ENCODE measurements around the gene MEF2A. TPM values are rescaled to one million over a fixed set of nuclear protein-coding genes. Genes with fewer than 3 reads are reported as not detected.

MEF2A gene
- polyA plus RNA-seq, 1 experiment: 34.3 TPM

DNA sequence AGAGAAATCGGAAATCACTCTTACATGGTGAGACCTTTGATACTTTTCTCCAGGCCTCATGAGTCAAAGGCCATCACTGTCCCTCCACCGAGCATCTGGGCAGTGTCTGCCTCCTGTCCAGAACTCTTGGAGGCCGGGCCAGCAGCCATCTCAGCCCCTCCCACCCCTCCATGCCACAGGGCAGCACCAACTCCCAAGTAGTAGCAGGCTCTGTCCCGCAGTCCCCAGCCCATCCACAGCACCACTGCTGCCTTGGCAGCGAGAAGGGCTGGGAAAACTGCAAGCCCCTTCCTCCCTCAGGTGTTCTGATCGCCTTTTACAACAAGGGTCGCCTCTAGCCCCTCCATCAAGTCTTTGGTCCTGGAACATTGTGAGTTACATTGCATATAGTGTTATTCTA lies 161.9 kb downstream of the MEF2A start:
- no peak for DNase-seq (ENCODE audit: low read depth)
- no peak overlapping the region for H3K4me3 ChIP-seq (ENCODE audit: low read depth, low read length)
- H3K27me3 ChIP-seq (ENCODE audit: control insufficient read depth, insufficient read depth, low read length): no peaks in the 10 kb centered on the region
- CTCF ChIA-PET: no interaction called here
- POLR2A ChIA-PET: no interaction called here
- TF ChIP-seq, protein P1, sequence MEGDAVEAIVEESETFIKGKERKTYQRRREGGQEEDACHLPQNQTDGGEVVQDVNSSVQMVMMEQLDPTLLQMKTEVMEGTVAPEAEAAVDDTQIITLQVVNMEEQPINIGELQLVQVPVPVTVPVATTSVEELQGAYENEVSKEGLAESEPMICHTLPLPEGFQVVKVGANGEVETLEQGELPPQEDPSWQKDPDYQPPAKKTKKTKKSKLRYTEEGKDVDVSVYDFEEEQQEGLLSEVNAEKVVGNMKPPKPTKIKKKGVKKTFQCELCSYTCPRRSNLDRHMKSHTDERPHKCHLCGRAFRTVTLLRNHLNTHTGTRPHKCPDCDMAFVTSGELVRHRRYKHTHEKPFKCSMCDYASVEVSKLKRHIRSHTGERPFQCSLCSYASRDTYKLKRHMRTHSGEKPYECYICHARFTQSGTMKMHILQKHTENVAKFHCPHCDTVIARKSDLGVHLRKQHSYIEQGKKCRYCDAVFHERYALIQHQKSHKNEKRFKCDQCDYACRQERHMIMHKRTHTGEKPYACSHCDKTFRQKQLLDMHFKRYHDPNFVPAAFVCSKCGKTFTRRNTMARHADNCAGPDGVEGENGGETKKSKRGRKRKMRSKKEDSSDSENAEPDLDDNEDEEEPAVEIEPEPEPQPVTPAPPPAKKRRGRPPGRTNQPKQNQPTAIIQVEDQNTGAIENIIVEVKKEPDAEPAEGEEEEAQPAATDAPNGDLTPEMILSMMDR (IDR thresholded peaks at IDR 0.05; ENCODE audit: insufficient read depth, low read depth, low read length): no peak
- no peaks in the 10 kb centered on the region for H3K36me3 ChIP-seq (ENCODE audit: control insufficient read depth, insufficient read depth, low read length)

DNA sequence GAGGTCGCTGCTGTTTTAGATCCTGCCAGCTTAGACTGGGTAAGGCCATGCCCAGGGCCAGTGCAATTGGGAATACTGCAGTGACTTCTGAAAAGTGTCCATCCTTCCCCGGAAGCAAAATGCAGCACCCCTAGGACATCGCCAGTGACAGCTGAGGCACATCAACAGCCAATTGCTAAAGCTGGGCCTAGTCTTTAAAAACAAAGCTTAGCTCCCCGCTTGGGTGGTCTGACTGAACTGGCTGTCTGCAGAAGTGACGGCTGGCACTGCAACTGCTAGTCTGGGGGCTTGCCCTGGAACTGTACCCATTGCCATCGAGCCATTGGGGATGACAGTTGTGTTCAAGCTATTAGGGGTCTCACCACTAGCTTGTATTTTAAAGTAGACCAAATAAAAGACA lies 163.1 kb downstream of the MEF2A start:
- no peak for DNase-seq (ENCODE audit: low read depth)
- no peaks in the 10 kb centered on the region for H3K36me3 ChIP-seq (ENCODE audit: control insufficient read depth, insufficient read depth, low read length)
- TF ChIP-seq, protein P1 (IDR thresholded peaks at IDR 0.05; ENCODE audit: insufficient read depth, low read depth, low read length): no peak
- H3K4me3 ChIP-seq (ENCODE audit: low read depth, low read length): no peak overlapping the region
- POLR2A ChIA-PET: no interaction called here
- CTCF ChIA-PET: interaction anchor here (0.9 to 4.5 kb wide), 9 partner anchors 11 to 447 kb away, joined by 3 to 19 read pairs (median 4); no protein-coding TSS in a partner anchor
- H3K27me3 ChIP-seq (ENCODE audit: control insufficient read depth, insufficient read depth, low read length): no peaks in the 10 kb centered on the region

DNA sequence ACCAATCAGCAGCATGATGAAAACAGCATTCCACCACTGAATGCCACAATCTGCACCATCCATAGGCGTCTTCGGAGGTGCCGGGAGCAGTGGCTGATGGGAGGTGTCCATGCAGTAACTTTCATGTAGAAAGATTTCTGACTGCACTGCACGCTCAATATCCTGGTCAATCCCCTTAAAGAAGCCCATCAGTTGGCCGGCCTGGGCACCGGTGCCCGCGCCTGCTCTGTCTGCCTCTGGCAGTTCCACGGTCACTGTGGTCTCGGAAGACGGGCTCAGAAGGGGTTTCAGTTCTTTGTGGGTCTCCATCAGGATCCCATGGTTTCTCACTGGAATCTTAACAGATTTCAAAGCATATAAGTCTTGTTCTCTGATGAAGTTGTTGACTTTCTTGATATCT lies 163.5 kb downstream of the MEF2A start:
- ChIA-PET POLR2A (no interaction called here), CTCF (interaction anchor here (0.9 to 4.5 kb wide), 10 partner anchors 11 to 456 kb away, joined by 3 to 19 read pairs (median 4); no protein-coding TSS in a partner anchor)
- Histone ChIP-seq H3K4me3 (ENCODE audit: low read depth, low read length) (no peak overlapping the region), H3K36me3 (ENCODE audit: control insufficient read depth, insufficient read depth, low read length) (no peaks in the 10 kb centered on the region), H3K27me3 (ENCODE audit: control insufficient read depth, insufficient read depth, low read length) (no peaks in the 10 kb centered on the region)
- TF ChIP-seq, protein P1 (IDR thresholded peaks at IDR 0.05; ENCODE audit: insufficient read depth, low read depth, low read length): no peak
- no peak for DNase-seq (ENCODE audit: low read depth)

DNA sequence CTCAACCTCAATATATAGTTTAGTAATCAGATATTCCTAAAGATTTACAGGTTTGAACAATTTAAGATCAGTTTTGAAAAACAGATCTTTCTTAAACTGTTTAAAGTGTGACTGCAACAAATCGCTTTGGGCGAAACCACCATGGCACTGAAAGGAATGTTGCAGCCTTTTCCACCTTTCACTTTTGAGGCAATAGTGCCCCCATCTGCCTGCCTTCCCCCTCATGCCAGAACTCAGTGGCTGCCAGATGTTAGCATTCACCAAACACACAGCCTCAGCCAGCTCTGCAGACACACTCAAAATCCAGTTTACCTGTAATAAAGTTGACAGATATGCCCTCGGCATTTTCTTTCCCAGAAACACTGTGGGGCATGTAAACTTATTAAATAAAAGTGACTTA lies 164.1 kb downstream of the MEF2A start:
- no peak overlapping the region for H3K4me3 ChIP-seq (ENCODE audit: low read depth, low read length)
- POLR2A ChIA-PET: no interaction called here
- H3K27me3 ChIP-seq (ENCODE audit: control insufficient read depth, insufficient read depth, low read length): no peaks in the 10 kb centered on the region
- no peak for DNase-seq (ENCODE audit: low read depth)
- CTCF ChIA-PET: interaction anchor here (0.8 to 4.5 kb wide), 11 partner anchors 12 to 457 kb away, joined by 3 to 19 read pairs (median 4); no protein-coding TSS in a partner anchor
- TF ChIP-seq, protein P1 (IDR thresholded peaks at IDR 0.05; ENCODE audit: insufficient read depth, low read depth, low read length): peak; percentile 58
- H3K36me3 ChIP-seq (ENCODE audit: control insufficient read depth, insufficient read depth, low read length): no peaks in the 10 kb centered on the region

DNA sequence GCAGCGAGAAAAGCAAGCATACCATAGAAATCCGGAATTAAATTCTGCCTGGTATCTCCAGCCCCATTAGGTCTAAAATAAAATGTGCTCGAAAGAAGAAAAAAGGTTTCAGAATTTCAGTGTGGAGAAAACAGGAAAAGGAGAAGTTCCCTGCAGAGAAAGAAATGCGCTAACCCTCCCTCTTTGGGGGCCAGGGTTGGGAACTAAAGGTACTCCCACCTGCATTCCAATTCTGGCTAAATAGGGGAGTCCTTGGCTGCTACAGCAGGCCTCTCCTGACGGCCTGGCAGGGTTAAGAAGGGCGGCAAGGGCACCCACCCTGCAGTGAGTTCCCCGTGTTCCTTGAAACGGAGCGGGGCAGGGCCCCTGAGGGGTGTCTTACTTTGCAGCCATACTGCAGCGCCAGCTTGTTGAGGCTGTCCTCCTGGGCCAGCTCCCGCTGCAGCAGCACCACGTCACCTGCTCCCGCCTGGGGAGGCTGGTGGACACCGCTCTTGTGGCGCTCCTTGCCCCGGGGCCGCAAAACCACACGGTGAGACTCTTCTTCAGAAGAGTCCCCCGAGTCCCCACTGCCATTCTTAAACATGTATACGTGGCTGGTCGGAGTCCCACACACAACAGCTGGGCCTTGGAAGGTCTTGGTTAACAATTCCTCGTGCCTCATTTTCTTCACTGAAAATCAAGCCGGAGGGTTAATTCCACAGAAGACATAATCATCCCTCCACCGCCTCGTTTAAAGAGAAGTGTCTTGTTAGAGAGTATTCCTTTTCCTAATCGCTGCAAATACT lies 165.7 kb downstream of the MEF2A start:
- DNase-seq (ENCODE audit: low read depth): no peak
- no peaks in the 10 kb centered on the region for H3K27me3 ChIP-seq (ENCODE audit: control insufficient read depth, insufficient read depth, low read length)
- H3K36me3 ChIP-seq (ENCODE audit: control insufficient read depth, insufficient read depth, low read length): no peaks in the 10 kb centered on the region
- POLR2A ChIA-PET: no interaction called here
- CTCF ChIA-PET: interaction anchor here (0.6 to 4.5 kb wide), 10 partner anchors 13 to 463 kb away, joined by 3 to 19 read pairs (median 5); no protein-coding TSS in a partner anchor
- no peak overlapping the region for H3K4me3 ChIP-seq (ENCODE audit: low read depth, low read length)
- TF ChIP-seq, protein P1 (IDR thresholded peaks at IDR 0.05; ENCODE audit: insufficient read depth, low read depth, low read length): no peak

All from BJ (cell line).